HG02763 (cell line): Measurements from ENCODE around the gene OR14I1.
"Not testable (repeated sequence)": the region's sequence is repeated elsewhere in the genome, so short reads cannot be mapped to it uniquely, and the experiment has no call there.

Experiments used
- ATAC-seq: cut with Tn5 transposase; IDR thresholded peaks from one replicate; pipeline ENCODE4 v1.9.1; 2021; ENCODE audit warnings: mild to moderate bottlenecking, moderate library complexity; ENCODE audit not compliant: unreplicated experiment

Gene OR14I1

DNA sequence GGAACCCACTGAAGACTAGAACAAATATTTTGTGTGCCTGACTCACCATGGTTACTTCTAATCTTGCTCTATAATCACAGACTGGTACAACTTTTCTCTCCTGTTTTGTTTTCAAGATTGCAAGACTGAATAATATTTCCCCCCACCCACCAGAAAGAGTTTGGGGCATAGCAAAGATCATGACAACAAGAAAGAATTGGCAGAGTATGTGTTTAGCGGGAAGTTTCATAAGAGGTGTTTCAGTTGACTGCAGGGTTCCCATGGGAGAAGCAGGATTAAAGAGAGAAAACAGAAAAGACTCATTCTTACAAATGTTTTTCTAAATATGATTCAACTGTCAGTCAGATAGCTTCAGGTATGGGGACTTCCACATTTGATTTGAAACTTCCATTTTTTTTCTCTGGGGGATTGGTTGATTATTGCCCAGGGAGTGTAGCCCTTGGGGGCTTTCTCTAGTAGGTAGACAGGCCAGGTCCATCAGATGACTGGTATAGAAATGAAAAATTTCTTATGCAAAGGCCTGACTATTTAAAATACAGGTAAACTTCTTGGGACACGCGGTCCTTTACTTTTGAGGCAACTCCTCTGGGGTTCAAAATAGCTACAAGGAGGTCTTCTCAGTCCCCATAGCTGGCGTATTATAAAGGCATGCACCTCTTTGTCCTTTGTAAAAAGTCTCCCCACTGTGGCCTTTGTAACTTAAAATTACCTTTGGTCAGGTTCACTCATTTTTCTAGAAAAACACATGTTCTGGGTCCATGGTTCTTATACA lies 13.9 kb downstream of the OR14I1 start:
- peak; percentile 61 for ATAC-seq

DNA sequence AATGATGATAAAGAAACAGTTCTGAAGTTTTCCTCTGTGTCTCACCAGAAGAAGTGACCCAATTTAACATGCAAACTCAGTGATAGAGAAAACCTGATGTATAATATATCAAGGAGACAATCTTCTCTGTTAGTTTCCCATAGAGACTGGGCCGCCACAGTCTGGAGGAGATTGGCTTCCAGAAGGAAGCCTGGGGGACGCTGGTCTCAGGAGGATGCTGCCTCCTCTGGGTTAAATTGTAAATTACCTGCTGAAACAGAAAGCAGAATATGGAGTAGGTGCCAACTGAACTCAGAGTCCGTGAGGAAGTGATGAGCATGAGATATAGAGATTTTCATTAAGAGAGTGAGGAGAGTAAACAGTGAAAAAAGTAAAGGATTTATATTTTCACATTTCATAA lies 15.8 kb downstream of the OR14I1 start:
- peak; percentile 86 for ATAC-seq

DNA sequence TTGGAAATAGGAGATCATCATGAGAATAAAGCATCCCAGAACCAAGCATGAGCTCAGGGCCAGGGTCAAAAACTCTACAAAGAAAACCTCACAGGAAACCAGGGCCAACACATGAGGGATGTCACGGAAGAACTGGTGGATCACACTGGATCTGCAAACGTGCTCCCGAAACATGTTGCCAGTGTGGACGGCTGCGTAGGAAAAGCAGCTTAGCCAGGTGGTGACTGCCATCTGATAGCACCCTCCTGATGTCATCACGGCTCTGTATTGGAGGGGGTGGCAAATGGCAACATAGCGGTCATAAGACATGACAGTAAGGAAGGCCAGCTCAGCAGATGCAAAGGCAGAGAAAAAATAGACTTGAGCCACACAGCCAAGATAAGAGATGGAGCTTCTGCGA lies 20.9 kb downstream of the OR14I1 start:
- no peak for ATAC-seq

DNA sequence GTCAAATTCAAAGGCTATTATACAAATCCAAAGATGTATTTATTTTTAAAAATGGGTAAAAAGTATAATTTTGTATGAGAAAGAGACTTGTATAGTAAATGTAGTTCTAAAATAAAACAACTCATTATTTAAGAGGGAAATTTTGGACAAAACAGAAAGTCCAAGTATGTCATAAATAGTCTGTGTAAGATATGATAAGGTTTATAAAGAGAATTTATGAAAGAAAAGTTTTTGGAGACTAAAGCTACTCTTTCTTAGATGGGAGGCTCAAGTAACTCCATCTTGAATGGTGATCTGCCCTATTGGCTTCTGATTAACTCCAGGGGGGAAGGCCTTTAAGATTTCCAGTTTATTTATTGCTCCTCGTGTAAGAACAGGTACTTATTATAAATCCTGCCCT lies 32.6 kb downstream of the OR14I1 start:
- ATAC-seq: no peak

DNA sequence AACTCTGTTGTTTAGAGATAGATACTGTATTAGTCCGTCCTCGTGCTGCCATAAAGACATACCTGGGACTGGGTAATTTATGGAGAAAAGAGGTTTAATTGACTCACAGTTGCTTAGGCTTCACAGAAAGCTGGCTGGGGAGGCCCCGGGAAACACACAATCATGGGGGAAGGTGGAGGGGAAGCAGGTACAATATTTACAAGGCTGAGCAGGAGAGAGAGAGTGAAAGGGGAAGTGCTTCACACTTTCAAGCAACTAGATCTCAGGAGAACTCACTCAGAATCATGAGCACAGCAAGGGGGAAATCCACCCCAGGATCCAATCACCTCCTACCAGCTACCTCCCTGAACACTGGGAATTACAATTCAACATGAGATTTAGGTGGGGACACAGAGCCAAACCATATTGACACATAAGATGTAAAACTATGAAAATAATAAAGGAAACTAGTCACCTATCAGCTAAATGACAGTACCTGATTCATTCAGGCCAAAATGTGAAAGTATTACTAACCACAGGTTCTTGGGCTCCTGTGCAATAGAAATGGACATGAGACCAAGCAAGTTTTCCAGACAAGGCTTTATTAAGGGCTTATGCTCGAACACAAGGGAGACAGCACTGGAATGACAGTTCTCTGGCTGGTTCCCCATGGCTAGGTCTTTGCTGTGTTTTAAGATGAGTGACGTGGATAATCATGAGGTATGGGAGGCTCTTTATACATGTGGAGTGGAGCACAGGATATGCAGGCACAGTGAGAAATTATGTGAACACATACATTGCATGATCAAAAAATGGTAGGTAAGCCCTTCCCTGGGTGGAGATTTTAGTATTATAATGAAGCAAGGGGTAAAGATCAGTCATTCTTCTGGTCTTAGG lies 38.9 kb downstream of the OR14I1 start:
- ATAC-seq: peak; percentile 93

DNA sequence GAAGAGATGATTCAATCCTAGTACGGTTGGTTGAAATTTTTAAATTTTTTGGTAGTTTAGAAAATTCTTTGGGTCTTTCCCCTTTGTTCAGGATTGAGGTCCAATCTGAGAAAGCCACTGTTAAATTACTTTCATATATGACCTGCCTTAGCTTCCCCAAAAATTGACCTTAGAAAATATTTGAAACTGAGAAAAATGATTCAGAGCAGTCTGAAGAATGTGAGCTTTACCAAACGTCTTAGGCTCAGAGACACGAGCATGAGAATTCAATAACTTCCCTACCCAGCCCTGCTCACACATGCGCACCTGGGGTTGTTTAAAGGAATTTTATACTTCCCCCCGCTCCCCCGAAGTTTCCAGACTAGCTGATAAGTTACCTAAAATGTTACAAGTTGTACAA lies 45.8 kb downstream of the OR14I1 start:
- ATAC-seq: not testable (repeated sequence)

DNA sequence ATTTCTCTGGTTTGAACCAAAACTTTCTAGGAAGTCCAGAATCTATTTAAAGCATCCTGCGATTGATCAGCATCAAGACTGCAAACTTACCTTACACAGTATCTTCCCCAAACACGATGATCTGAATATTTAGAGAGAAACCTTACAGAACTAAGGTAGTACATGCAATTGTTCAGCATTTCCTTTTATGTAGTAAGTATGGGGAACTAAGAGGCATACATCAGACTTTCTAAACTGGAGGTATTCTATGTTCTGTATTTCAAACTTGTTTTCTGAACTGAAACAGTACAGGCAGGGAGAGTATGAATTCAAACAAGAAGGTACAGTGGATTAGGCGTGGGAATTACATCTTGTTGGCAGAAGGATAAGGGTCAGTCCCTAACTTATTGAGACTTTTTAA lies 47.2 kb downstream of the OR14I1 start, which contains the start of gene OR2T27:
Gene OR2T27, minus strand, starts transcription at position 175 of the 400 bp plus-strand sequence. CDS start 4,644 bp downstream, outside the sequence.
- not testable (repeated sequence) for ATAC-seq
